Esophagus muscularis mucosa (tissue), 3 donors: Measurements from ENCODE around the gene XPO5.

Experiments
- CTCF ChIP-seq, 3 experiments: fragments of 200-600 bp in 2 of 3; fragments of 450-650 bp in 1 of 3; sonication (generic) in 2 of 3; IDR thresholded peaks; one replicate each; pipeline ENCODE4 v1.5.1; 2017 to 2019; ENCODE audit warnings: antibody characterized with exemption in 3 of 3, mild to moderate bottlenecking in 2 of 3, moderate library complexity in 1 of 3
- POLR2AphosphoS5 ChIP-seq, 2 donors: sonication (generic); formaldehyde crosslinking; IDR thresholded peaks; one replicate each; pipeline ENCODE4 v1.6.1; 2017; ENCODE audit warnings: antibody characterized with exemption in 2 of 2

GRCh38 chr6:43559328-43559727 is 16.5 kb downstream of the XPO5 start:
- TF ChIP-seq CTCF (IDR thresholded peaks at IDR 0.05) (no peak), POLR2AphosphoS5 (IDR thresholded peaks at IDR 0.05) (no peak)
